Activated naive CD8-positive, alpha-beta T cell treated with anti-CD3 and anti-CD28 coated beads, Interleukin-2, amount 50 U/mL, for 16 hours (primary cell): ENCODE measurements around the gene COPS6.
"Not testable (repeated sequence)": the region's sequence is repeated elsewhere in the genome, so short reads cannot be mapped to it uniquely, and the experiment has no call there.

Source experiments
- DNase-seq: peaks from one replicate; pipeline ENCODE4 v3.0.0-alpha.2; 2020; ENCODE audit warnings: low read depth, low spot score

Gene COPS6

GRCh38 chr7:100126239-100126930, 37.6 kb downstream of the COPS6 start:
- no peak for DNase-seq

GRCh38 chr7:100126931-100127865, 38.4 kb downstream of the COPS6 start, which contains the start of gene MBLAC1:
TSS of gene MBLAC1 (plus strand) at chr7:100126967. CDS start at chr7:100127396, 429 bp downstream.
- peak; percentile 82 for DNase-seq

- DNase-seq, result no peak
Measured at GRCh38 chr7:100127866-100128636, 39.3 kb downstream of the COPS6 start.

- DNase-seq, result no peak
Measured at GRCh38 chr7:100128637-100128963, 39.8 kb downstream of the COPS6 start.

- DNase-seq, result not testable (repeated sequence)
Measured at GRCh38 chr7:100130220-100130607, 41.4 kb downstream of the COPS6 start.

GRCh38 chr7:100130608-100131453, 42.1 kb downstream of the COPS6 start:
- peak; percentile 66 for DNase-seq

- DNase-seq, result no peak
Measured at GRCh38 chr7:100132126-100132525, 43.4 kb downstream of the COPS6 start.

GRCh38 chr7:100132697-100133151, 44.0 kb downstream of the COPS6 start:
- DNase-seq, result peak; percentile 40

- DNase-seq, result no peak
Measured at GRCh38 chr7:100137851-100138760, 49.3 kb downstream of the COPS6 start.

- DNase-seq, result no peak
Measured at GRCh38 chr7:100141555-100141949, 52.8 kb downstream of the COPS6 start.
